Right ventricle myocardium superior (tissue), 1 donor: Measurements from ENCODE around the gene NDUFAB1. TPM values are rescaled to one million over a fixed set of nuclear protein-coding genes. Genes with fewer than 3 reads are reported as not detected.
"Not testable (repeated sequence)": the region's sequence is repeated elsewhere in the genome, so short reads cannot be mapped to it uniquely, and the experiment has no call there.

ENCODE experiments used
- ATAC-seq: fragments of 200-7000 bp; cut with Tn5 transposase; one replicate; pipeline ENCODE4 v1.9.1; 2020; ENCODE audit warnings: mild to moderate bottlenecking; ENCODE audit not compliant: poor library complexity
- DNase-seq: peaks from one replicate; pipeline ENCODE4 v3.0.0-alpha.2; 2020
- intact Hi-C: fragments of 100-400 bp; cut with DNase I; formaldehyde crosslinking; loops from one replicate; pipeline ENCODE4 v1.11.2; 2022
- long read RNA-seq: library from polyadenylated mRNA; unstranded; transcript quantifications from one replicate; pipeline ENCODE4 v2.0.0, GENCODE V29; 2021
- total RNA-seq: library from RNA; stranded (reverse); fragmentation: NEBNext Ultra II Directional; extraction: Animal tissue kit (Norgen Biotek cat#: 25700); gene quantifications from one replicate; pipeline ENCODE4 v1.2.1, GENCODE V29; 2021
- donor health status: DM: no; HTN: yes; CAD: no; lungs with severe emphysema.

Gene NDUFAB1
- total RNA-seq, result 585 TPM
- long read RNA-seq, transcript NDUFAB1-201 (5 exons, 717 nt), result major isoform, 379 of 391 reads
- long read RNA-seq, partial matches to known transcripts, result 4 of 391 reads
- long read RNA-seq, other reads (novel, unspliced or antisense), result 2 of 391 reads

GRCh38 chr16:23595951-23596720 is at the start of gene NDUFAB1:
Gene NDUFAB1, minus strand, starts transcription at chr16:23596316. Its CDS starts 26 bp downstream, at chr16:23596290.
- ATAC-seq (peak; percentile 98), DNase-seq (peak; percentile 95)
- intact Hi-C loops, result loop anchor here (5.0 kb wide), 1 partner anchor 39 kb away; the partner anchor contains the start of genes EARS2 and UBFD1

DNA sequence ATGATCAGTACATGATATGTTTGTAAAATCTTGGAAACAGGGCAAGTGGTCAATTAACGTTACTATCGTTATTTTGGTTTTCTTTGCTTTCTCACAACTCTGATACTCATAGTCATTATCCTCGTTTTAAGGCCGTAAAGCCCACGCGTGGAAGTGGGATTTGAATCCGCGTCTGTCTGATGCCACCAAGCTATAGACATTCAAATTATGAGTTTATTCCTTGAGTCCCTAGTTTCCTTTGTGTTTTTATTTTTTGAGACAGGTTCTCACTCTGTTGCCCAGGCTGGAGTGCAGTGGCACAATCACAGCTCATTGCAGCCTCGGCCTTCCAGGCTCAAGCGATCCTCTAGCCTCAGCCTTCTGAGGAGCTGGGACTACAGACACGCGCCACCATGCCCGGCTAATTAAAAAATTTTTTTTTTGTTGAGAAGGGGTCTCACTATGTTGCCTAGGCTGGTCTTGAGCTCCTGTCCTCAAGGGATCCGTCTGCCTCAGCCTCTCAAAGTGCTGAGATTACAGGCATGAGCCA is 46.2 kb upstream of the NDUFAB1 start:
- intact Hi-C loops, result no loop called here
- DNase-seq, result no peak
- no peak for ATAC-seq

DNA sequence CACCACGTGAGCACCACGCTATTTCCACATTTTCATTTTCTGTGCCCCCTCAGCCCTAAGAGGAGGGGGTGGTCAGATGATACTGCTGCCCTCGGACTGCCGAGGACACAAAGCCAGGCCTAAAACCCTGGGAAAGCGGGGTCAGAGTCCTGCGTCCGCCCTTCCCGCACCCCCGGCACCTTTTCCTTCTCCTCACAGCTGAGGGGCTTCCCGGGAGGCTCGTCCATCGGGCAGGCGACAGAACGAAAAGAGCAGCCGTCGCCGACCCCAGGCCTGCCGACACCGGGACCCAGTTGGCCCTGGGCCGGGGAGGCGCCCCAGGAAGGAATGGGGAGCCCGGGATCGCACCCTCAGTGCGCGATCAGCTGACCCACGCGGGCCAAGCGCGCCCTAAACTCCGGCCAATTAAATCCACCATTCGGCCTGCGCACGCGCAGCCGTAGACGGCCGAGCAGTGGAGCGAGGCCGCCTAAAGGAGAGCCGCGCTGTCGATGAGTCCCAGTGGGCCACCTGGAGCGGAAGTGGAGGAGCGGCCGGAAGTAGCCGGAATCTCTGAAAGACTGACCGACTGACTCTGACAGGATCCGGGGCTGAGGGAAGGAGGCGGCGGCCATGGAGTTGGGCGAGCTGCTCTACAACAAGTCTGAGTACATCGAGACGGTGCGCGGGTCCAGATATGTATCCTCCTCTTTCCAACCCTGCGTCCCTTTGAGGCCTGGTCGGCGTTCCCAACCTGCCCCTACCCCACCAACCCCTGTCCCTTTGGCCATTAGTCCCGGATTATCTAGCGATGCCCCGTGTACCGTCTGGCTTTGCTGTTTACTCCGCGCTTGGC is 45.0 kb upstream of the NDUFAB1 start, which contains the start of the genes DCTN5 and PALB2:
TSS of gene DCTN5 (plus strand) at position 536 of the 835 bp plus-strand sequence. CDS start at position 613, 77 bp downstream.
TSS of gene PALB2 (minus strand) at position 380 of the 835 bp plus-strand sequence. CDS start at position 227, 153 bp downstream.
- peak; percentile 100 for ATAC-seq
- intact Hi-C loops, result no loop called here
- DNase-seq, result peak; percentile 97

DNA sequence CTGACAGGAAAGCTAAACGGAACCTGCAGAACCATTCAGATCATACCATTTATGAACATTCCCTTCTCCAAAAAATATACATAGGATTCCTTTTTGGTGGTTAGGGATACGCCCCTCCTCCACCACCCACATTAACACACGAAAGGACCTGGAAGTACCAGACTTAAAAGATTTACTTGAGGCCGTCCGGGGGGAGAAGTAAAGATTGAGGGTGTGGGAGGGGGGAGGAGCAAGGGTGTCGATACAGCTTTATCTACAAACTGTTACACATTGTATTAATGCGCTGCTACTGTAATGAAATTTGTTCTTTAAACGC is 44.5 kb upstream of the NDUFAB1 start:
- intact Hi-C loops, result no loop called here
- DNase-seq (no peak), ATAC-seq (peak; percentile 3)

- DNase-seq (no peak), ATAC-seq (no peak)
- intact Hi-C loops, result no loop called here
Observed at GRCh38 chr16:23635958-23636357, 39.8 kb upstream of the NDUFAB1 start.

- DNase-seq (no peak), ATAC-seq (no peak)
- intact Hi-C loops, result no loop called here
Observed at GRCh38 chr16:23634461-23635036, 38.4 kb upstream of the NDUFAB1 start.

DNA sequence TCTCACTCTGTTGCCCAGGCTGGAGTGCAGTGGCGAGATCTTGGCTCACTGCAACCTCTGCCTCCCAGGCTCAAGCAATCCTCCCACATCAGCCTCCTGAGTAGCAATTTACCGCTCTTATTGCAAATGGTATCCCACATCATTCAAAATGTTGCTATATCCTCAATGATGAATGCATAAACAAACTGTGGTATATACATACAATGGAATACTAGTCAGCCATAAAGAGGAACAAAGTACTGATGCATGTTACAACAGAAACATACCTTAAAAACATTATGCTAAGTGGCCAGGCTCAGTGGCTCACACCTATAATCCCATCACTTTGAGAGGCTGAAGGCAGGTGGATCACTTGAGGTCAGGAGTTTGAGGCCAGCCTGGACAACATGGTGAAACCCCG is 35.8 kb upstream of the NDUFAB1 start:
- intact Hi-C loops, ATAC-seq, DNase-seq: not testable (repeated sequence)

GRCh38 chr16:23629516-23629915 is 33.4 kb upstream of the NDUFAB1 start:
- intact Hi-C loops, result no loop called here
- DNase-seq (no peak), ATAC-seq (no peak)

GRCh38 chr16:23624092-23624491 is 28.0 kb upstream of the NDUFAB1 start:
- ATAC-seq (no peak), DNase-seq (no peak)
- intact Hi-C loops, result no loop called here

DNA sequence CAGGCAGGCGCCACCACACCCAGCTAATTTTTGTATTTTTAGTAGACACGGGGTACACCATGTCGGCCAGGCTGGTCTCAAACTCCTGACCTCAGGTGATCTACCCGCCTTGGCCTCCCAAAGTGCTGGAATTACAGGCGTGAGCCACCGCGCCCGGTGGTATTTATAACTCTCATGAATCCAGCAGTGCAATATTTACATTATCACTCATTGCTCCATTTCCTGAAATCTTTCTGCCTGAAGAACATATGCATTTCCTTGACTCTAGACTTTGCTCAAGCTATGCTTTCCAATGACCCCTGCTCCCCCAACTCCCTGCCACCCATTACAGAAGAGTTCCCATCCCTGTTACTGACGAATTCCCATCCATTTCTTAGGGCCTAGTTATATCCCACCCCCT is 19.7 kb upstream of the NDUFAB1 start:
- intact Hi-C loops, result no loop called here
- DNase-seq (no peak), ATAC-seq (no peak)

- ATAC-seq (no peak), DNase-seq (no peak)
- intact Hi-C loops, result no loop called here
Observed at GRCh38 chr16:23611936-23612335, 15.8 kb upstream of the NDUFAB1 start.

- DNase-seq, intact Hi-C loops, ATAC-seq: not testable (repeated sequence)
Observed at GRCh38 chr16:23610905-23611304, 14.8 kb upstream of the NDUFAB1 start.

DNA sequence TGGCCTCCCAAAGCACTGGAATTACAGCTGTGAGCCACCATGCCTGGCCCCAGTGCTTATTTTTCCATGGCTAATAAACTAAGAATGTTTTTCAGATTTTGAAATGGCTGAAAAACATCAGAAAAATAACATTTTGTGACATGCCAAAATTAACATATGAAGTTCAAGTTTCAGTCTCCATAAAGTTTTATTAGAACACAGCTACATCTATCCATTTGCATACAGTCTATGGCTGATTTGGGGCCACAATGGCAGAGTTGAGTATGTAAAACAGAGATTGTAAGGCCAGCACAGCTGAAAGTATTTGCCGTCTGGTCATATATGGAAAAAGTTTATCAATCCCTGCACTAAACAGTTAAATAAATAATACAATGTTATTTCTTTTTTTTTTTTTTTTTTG is 13.8 kb upstream of the NDUFAB1 start:
- no peak for DNase-seq
- ATAC-seq, result no peak
- intact Hi-C loops, result no loop called here

DNA sequence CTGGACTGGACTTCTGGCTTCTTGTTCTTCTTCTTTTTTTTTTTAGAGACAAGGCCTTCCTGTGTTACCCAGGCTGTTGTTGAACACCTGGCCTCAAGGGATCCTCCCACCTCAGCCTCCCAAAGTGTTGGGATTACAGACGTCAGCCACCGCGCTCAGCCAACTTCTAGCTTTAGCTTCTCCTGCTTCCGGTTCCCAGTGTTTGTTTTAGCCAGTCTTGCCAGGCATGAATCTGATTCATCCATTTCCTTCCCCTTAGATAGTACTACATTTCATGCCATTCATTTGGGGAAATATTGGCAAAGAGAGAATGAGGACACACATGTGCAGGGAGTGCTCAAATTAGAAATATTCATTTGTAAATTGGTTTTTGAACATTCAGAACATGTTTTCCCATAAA is 12.1 kb upstream of the NDUFAB1 start:
- intact Hi-C loops, result no loop called here
- DNase-seq, result no peak
- no peak for ATAC-seq

GRCh38 chr16:23607726-23608125 is 11.6 kb upstream of the NDUFAB1 start:
- DNase-seq (no peak), ATAC-seq (no peak)
- intact Hi-C loops, result no loop called here

- peak; percentile 50 for ATAC-seq
- peak; percentile 44 for DNase-seq
- intact Hi-C loops, result loop anchor here (5.0 kb wide), 1 partner anchor 40 kb away; the partner anchor contains the start of genes EARS2 and UBFD1
Observed at GRCh38 chr16:23597003-23597756, 1.1 kb upstream of the NDUFAB1 start.

DNA sequence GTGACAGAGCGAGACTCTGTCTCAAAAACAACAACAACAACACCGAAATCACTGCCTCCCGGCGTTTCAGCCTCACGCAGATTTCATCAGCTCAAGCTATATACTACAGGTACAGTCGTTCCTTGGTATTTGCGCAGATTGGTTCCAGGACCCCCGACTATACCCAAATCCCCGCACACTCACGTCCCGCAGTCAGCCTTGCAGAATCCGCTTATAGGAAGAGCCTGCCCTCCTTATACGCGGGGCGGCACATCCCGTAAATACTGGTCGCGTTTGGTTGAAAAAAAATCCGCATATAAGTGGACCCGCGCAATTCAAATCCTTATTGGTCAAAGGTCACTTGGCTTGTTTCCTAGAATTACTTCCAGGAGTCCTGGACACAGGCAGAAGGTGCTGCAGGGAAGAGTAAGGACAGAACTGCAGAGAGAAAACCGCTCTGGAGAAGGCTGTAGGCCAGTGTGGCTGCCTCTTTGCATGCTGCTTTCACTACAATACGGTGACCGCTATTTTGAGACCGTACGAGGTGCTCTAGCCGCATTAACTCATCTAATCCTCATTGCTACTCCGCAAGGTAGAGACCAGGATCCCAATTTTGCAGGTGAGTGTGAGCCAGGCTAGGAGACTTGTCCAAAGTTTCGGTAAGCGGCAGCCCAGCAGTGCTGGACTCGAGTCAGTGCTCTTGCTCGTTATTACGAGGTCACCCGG is 718 bp downstream of the NDUFAB1 start:
- DNase-seq (no peak), ATAC-seq (peak; percentile 8)
- intact Hi-C loops, result loop anchor here (5.0 kb wide), 1 partner anchor 38 kb away; the partner anchor contains the start of genes EARS2 and UBFD1
